ENCODE data around the gene CELF4.
"Not testable (repeated sequence)": the region's sequence is repeated elsewhere in the genome, so short reads cannot be mapped to it uniquely, and the experiment has no call there.

The CELF4 gene

GRCh38 chr18:37378336-37379010, 187.1 kb downstream of the CELF4 start:
- Histone ChIP-seq H3K9ac (ENCODE audit: low read depth, low read length) (no peak overlapping the region), H3K4me3 (ENCODE audit: low read length) (no peak overlapping the region), H3K9me3 (ENCODE audit: insufficient read depth, low read depth, low read length) (no peaks in the 10 kb centered on the region), H3K4me1 (ENCODE audit: insufficient read depth, low read length) (peaks cover 2% of the 10 kb centered on the region; the same call in 1 of the 2 replicates), H3K27ac (ENCODE audit: low read length) (no peak overlapping the region), H3K36me3 (ENCODE audit: insufficient read depth, low read depth, low read length) (no peaks in the 10 kb centered on the region), H3K27me3 (ENCODE audit: insufficient read depth, low read length) (peaks cover 24% of the 10 kb centered on the region)

DNA sequence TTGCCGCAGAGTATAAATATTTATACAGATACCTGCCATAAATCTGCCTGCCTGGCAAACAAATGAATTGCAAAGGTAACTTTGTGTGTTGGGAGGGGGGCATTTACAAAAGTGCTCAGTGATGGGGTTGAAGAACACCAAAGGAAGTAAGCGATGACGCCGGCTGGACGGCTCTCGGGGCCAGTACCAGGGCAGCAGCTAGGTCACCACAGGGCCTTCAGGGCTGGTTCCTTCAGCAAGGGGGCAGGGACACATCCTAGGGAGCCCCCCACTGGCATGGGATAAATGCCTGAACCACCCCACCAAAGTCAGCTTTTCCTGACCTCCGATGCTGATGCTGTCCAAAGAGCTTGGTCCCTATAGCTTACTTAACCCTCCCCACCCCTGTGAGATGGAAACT, 190.4 kb downstream of the CELF4 start:
- Histone ChIP-seq H3K36me3 (ENCODE audit: insufficient read depth, low read depth, low read length) (no peaks in the 10 kb centered on the region), H3K9ac (ENCODE audit: low read depth, low read length) (no peak overlapping the region), H3K27me3 (ENCODE audit: insufficient read depth, low read length) (peaks cover 40% of the 10 kb centered on the region), H3K4me3 (ENCODE audit: low read length) (no peak overlapping the region), H3K27ac (ENCODE audit: low read length) (no peak overlapping the region), H3K4me1 (ENCODE audit: insufficient read depth, low read length) (peaks cover 2% of the 10 kb centered on the region; the same call in 1 of the 2 replicates), H3K9me3 (ENCODE audit: insufficient read depth, low read depth, low read length) (no peaks in the 10 kb centered on the region)

DNA sequence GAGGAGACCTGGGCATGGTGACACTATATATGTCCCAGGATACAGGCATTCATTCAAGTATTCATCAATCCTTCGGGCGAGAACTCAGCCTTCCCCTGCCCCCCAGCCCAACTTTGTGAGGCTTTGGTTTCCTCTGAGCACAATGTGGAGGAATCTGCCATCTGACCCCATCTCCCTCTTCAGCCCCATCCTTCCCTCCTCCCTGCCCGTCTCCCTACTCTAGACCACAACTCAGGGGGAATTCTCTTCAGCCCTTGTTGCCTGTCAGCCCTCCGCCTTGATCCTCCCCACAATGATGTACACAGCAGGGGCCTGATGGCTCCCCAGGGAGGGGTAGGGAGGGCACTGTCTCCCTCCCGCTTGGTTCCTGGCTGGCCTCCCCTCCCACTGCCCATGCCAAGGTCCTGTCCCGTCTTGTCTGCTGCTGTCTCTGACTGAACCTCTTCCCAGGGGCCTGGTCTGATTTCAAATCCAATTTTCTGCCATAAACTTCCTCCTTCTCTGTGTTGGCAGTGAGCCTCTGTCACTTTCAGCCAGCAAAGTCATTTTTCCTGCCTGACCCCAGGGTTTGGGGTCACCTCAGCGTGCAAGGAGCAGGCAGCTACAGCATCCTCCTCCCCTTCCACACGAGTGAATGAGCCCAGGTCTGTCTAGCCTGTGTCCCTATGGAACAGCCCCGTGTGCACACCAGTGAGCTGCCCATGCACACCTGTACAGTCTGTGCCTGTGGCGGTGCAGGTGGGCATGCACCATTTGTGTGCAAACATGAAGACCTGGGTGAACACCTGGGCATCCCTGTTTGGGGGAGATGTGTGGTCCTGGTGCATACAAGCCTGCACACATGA, 197.3 kb downstream of the CELF4 start:
- Histone ChIP-seq H3K27me3 (ENCODE audit: insufficient read depth, low read length) (peaks cover 85% of the 10 kb centered on the region), H3K27ac (ENCODE audit: low read length) (no peak overlapping the region), H3K4me3 (ENCODE audit: low read length) (no peak overlapping the region), H3K9ac (ENCODE audit: low read depth, low read length) (no peak overlapping the region), H3K9me3 (ENCODE audit: insufficient read depth, low read depth, low read length) (no peaks in the 10 kb centered on the region), H3K36me3 (ENCODE audit: insufficient read depth, low read depth, low read length) (no peaks in the 10 kb centered on the region), H3K4me1 (ENCODE audit: insufficient read depth, low read length) (0 out of 2 replicates have a peak, but pooled peaks cover 5% of the 10 kb centered on the region)

DNA sequence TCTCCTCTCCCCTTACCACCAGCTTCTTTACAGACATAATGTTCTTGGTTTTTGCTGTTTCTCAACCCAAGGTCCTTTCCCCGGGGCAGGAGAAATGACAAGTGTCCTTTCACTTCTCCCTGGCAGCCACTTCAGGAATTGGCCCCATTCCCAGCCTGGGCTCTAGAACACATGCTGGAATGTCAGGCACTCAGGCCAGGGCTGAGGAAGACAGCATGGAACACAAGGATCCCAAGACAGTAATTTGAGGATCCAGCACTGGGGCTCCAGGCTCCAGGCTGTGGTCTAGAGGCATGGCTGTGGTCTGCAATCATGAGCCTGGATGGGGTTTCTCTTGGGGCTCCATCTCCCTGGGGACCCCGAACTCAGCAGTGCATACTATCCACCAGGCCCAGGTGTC, 201.4 kb downstream of the CELF4 start:
- Histone ChIP-seq H3K9me3 (ENCODE audit: insufficient read depth, low read depth, low read length) (no peaks in the 10 kb centered on the region), H3K36me3 (ENCODE audit: insufficient read depth, low read depth, low read length) (no peaks in the 10 kb centered on the region), H3K27ac (ENCODE audit: low read length) (no peak overlapping the region), H3K9ac (ENCODE audit: low read depth, low read length) (no peak overlapping the region), H3K4me1 (ENCODE audit: insufficient read depth, low read length) (peaks cover 19% of the 10 kb centered on the region), H3K4me3 (ENCODE audit: low read length) (no peak overlapping the region), H3K27me3 (ENCODE audit: insufficient read depth, low read length) (peaks cover 100% of the 10 kb centered on the region)

DNA sequence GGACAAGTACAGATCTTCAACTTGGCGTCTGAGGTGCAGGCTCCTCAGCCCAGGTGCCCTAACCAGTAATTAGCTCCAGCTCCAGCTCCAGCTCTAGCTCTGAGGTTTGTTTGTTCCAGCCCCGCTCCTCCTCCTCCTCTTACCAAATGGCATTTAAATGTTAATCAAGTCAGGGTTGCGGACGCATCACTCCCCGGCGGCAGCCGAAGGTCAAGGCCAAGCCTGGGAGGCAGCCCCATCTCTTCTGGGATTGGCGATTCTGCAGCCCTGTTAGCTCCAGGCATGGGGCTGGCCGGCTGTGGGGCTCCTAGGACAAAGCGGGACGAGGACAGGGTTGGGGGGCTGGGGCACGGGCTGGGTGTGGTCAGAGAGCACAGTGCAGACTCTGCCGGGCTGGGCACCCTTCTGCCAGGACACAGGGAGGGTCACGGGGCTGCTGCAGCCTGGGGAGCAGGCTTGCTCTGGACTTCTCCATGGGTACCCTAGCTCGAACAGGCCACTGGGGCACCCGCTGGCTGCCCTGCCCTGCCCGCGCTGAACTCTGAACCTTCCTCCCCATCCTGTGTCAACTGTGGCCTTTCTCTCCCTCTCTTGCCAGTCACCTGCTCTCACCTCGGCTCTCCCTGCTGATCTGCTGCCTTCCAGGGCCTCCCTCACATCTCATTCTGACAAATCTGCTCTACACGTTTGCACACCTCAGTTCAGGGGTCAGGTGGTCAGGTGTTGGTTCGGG, 203.3 kb downstream of the CELF4 start:
- Histone ChIP-seq H3K4me3 (ENCODE audit: low read length) (peak overlapping the region; percentile 40; the same call in 1 of the 2 replicates), H3K27ac (ENCODE audit: low read length) (no peak overlapping the region), H3K36me3 (ENCODE audit: insufficient read depth, low read depth, low read length) (no peaks in the 10 kb centered on the region), H3K9ac (ENCODE audit: low read depth, low read length) (no peak overlapping the region), H3K4me1 (ENCODE audit: insufficient read depth, low read length) (peaks cover 14% of the 10 kb centered on the region), H3K9me3 (ENCODE audit: insufficient read depth, low read depth, low read length) (no peaks in the 10 kb centered on the region), H3K27me3 (ENCODE audit: insufficient read depth, low read length) (peaks cover 100% of the 10 kb centered on the region)

DNA sequence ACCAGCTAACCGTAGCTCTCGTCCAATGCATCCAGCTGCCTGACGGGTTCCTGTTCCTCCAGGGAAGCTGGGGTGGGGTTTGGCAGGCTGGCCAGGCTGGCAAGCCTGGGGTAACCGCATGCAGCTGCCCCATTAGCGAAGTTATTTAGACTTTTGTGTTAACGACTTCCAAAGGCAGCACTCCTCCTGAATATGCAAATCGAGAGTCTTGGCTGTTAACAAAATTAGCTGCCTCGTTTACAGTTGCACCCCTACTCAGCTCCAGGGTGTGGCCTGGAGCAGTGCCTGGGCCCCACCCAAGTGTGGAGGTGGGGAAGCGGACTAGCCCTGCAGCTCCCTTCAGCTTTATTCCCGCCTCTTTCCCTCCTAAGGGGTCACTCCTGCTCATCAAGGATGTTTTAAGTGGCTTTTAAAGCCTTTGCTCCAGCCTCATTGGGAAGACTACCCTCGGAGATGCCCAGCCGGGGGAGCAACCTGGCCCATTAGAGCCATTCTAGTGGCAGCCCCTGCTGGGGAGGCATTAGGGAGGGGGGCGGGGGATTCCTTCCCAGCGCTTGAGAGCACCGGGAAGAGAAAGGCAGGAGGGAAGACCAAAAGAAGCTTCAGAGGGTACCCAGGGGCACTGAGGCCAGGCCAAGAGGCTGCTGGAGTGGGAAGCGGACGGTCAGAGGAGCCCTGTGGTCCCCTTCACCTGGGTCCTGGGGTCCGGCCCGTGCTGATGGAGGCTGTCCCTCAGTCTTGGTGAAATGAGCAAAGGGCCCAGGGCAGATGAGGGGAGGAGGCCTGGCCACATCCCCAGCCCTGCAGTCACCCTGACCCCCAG, 204.1 kb downstream of the CELF4 start:
- H3K36me3 ChIP-seq (ENCODE audit: insufficient read depth, low read depth, low read length) = no peaks in the 10 kb centered on the region
- no peak overlapping the region for H3K27ac ChIP-seq (ENCODE audit: low read length)
- no peaks in the 10 kb centered on the region for H3K9me3 ChIP-seq (ENCODE audit: insufficient read depth, low read depth, low read length)
- H3K4me3 ChIP-seq (ENCODE audit: low read length) = peak overlapping the region; percentile 40; the same call in 1 of the 2 replicates
- H3K4me1 ChIP-seq (ENCODE audit: insufficient read depth, low read length) = peaks cover 14% of the 10 kb centered on the region
- no peak overlapping the region for H3K9ac ChIP-seq (ENCODE audit: low read depth, low read length)
- peaks cover 100% of the 10 kb centered on the region for H3K27me3 ChIP-seq (ENCODE audit: insufficient read depth, low read length)

DNA sequence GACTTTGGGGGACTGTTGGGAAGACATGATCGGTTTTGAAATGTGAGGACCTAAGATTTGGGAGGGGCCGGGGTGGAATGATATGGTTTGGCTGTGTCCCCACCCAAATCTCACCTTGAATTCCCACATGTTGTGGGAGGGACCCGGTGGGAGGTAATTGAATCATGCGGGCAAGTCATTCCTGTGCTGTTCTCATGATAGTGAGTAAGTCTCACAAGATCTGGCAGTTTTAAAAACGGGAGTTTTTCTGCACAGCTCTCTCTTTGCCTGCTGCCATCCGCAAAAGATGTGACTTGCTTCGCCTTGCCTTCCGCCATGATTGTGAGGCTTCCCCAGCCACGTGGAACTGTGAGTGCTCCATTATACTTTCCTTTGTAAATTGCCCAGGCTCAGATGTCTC, 207.5 kb downstream of the CELF4 start:
- H3K27ac ChIP-seq (ENCODE audit: low read length); H3K9me3 ChIP-seq (ENCODE audit: insufficient read depth, low read depth, low read length); H3K4me3 ChIP-seq (ENCODE audit: low read length); H3K9ac ChIP-seq (ENCODE audit: low read depth, low read length); H3K36me3 ChIP-seq (ENCODE audit: insufficient read depth, low read depth, low read length): not testable (repeated sequence)
- Histone ChIP-seq H3K27me3 (ENCODE audit: insufficient read depth, low read length) (peaks cover 67% of the 10 kb centered on the region), H3K4me1 (ENCODE audit: insufficient read depth, low read length) (peaks cover 14% of the 10 kb centered on the region)

DNA sequence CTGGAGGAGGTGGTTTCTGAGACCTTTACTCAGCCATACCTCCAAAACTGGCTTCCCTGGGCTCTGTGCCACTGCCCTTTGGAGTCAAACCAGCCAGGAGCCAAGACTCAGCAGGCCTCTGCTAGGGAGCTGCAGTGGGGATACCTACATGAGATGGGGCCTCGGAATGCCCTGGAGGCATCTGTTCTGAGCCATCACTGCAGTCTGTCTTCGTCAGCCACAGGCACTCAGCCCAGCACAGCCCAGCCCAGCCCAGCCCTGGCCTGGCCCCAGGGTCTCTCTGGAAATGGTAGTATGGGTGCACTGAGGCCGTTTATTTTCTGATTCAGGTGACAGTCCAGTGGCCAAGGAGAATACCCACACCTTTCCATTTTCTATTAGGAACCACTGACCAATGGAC, 209.8 kb downstream of the CELF4 start:
- H3K4me1 ChIP-seq (ENCODE audit: insufficient read depth, low read length) = peaks cover 4% of the 10 kb centered on the region; the same call in 1 of the 2 replicates
- H3K9ac ChIP-seq (ENCODE audit: low read depth, low read length) = no peak overlapping the region
- H3K9me3 ChIP-seq (ENCODE audit: insufficient read depth, low read depth, low read length) = no peaks in the 10 kb centered on the region
- no peak overlapping the region for H3K4me3 ChIP-seq (ENCODE audit: low read length)
- no peaks in the 10 kb centered on the region for H3K36me3 ChIP-seq (ENCODE audit: insufficient read depth, low read depth, low read length)
- no peak overlapping the region for H3K27ac ChIP-seq (ENCODE audit: low read length)
- H3K27me3 ChIP-seq (ENCODE audit: insufficient read depth, low read length) = peaks cover 44% of the 10 kb centered on the region

GRCh38 chr18:37351110-37351509, 214.5 kb downstream of the CELF4 start:
- H3K4me3 ChIP-seq (ENCODE audit: low read length) = no peak overlapping the region
- no peaks in the 10 kb centered on the region for H3K9me3 ChIP-seq (ENCODE audit: insufficient read depth, low read depth, low read length)
- no peak overlapping the region for H3K27ac ChIP-seq (ENCODE audit: low read length)
- no peaks in the 10 kb centered on the region for H3K36me3 ChIP-seq (ENCODE audit: insufficient read depth, low read depth, low read length)
- no peak overlapping the region for H3K9ac ChIP-seq (ENCODE audit: low read depth, low read length)
- no peaks in the 10 kb centered on the region for H3K4me1 ChIP-seq (ENCODE audit: insufficient read depth, low read length)
- peaks cover 5% of the 10 kb centered on the region; the same call in 1 of the 2 replicates for H3K27me3 ChIP-seq (ENCODE audit: insufficient read depth, low read length)

DNA sequence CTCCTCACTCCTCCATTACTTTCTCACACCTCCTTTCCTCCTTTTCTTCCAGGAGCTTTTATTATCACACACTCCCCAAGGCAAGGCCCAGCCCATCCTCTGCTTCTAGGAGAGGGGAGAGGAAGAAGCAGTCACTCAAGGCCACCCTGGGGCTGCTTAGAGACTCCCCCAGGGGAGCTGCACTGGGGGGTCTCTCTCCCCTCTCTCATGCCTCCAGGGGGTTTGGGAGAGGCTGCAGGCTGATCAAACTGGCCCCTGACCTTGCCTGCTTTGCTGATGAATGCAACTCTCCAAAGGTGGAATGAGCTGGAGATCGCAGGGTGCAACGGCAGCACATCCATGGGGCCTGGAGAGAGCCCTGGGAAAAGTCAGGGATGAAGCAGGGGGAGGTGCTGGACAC, 216.9 kb downstream of the CELF4 start:
- no peaks in the 10 kb centered on the region for H3K9me3 ChIP-seq (ENCODE audit: insufficient read depth, low read depth, low read length)
- H3K9ac ChIP-seq (ENCODE audit: low read depth, low read length) = no peak overlapping the region
- no peak overlapping the region for H3K27ac ChIP-seq (ENCODE audit: low read length)
- no peaks in the 10 kb centered on the region for H3K36me3 ChIP-seq (ENCODE audit: insufficient read depth, low read depth, low read length)
- no peak overlapping the region for H3K4me3 ChIP-seq (ENCODE audit: low read length)
- peaks cover 15% of the 10 kb centered on the region; the same call in 1 of the 2 replicates for H3K27me3 ChIP-seq (ENCODE audit: insufficient read depth, low read length)
- H3K4me1 ChIP-seq (ENCODE audit: insufficient read depth, low read length) = no peaks in the 10 kb centered on the region

DNA sequence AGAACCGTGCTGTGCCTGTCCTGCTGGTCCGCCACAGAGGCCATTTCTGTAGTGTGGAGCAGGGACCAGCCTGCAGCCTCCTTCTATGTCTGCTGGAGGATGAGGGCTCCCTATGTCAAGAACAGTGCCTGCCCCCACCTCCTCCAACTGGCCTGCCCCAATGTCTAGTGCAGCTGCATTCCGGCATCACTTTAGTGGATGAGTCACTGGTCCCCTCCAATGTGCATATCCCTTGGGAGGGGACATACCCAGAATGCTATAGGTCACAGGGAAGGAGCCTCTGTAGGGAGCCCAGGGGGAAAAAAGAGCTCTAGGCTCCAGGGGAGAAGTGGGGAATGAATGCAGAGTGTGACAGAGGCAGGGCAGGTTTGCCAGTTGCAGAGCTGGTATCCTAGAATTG, 219.6 kb downstream of the CELF4 start:
- no peaks in the 10 kb centered on the region for H3K9me3 ChIP-seq (ENCODE audit: insufficient read depth, low read depth, low read length)
- no peak overlapping the region for H3K9ac ChIP-seq (ENCODE audit: low read depth, low read length)
- H3K4me3 ChIP-seq (ENCODE audit: low read length) = no peak overlapping the region
- peaks cover 4% of the 10 kb centered on the region; the same call in 1 of the 2 replicates for H3K4me1 ChIP-seq (ENCODE audit: insufficient read depth, low read length)
- H3K36me3 ChIP-seq (ENCODE audit: insufficient read depth, low read depth, low read length) = no peaks in the 10 kb centered on the region
- peaks cover 19% of the 10 kb centered on the region; the same call in 1 of the 2 replicates for H3K27me3 ChIP-seq (ENCODE audit: insufficient read depth, low read length)
- no peak overlapping the region for H3K27ac ChIP-seq (ENCODE audit: low read length)
